Heart left ventricle (tissue), 13 donors: Measurements from ENCODE around the gene ACTN2.
A peak's percentile ranks its signal among the peaks of the same experiment; 100 is the strongest.

Experiments
- CTCF ChIP-seq, 12 donors: fragments of 200-600 bp; sonication (generic) in 4 of 12; IDR thresholded peaks; one replicate each; pipeline versions ENCODE4 v1.5.0 to v1.8.0; 2018 to 2022; ENCODE audit warnings: antibody characterized with exemption in 12 of 12, mild to moderate bottlenecking in 5 of 12
- POLR2A ChIP-seq, 2 donors: fragments of 450-650 bp; IDR thresholded peaks; one replicate each; pipeline ENCODE4 v1.6.1; 2017; ENCODE audit warnings: antibody characterized with exemption in 2 of 2, mild to moderate bottlenecking in 2 of 2, moderate library complexity in 2 of 2
- donor health status: ischemic (EF 13 %, LVEDD 7.1; RV severe dilation, severe dysfunction).
- donor health status: DM: no; HTN: yes; CAD: no.
- donor health status: DM: no; HTN: no; CAD: no.
- donor health status: ischemic (EF 25% LVEDD 6.9; RV normal size, moderate dysfunction).
- donor health status: ischemic (EF 25% LVEDD 5.7; RV mildly dilated, moderate dysfunction).
- donor health status: ischemic (EF 35%, LVEDD 5.7; RV mildly dilated, moderate dysfunction).
- donor health status: nonischemic (EF 11% LVEDD 7.7; RV severe dilation, severe dysfunction).
- donor health status: DM: yes; HTN: yes; CAD: no.
- donor health status: PGD.
- donor health status: ischemic (EF 29% LVEDD 5.4; RV normal size, mild dysfunction).
- donor health status: nonischemic (EF 23%, LVEDD 6.1; RV moderate dilation, normal function).

- TF ChIP-seq POLR2A (IDR thresholded peaks at IDR 0.05) (peak in 1 of 2 donors; percentile 19), CTCF (IDR thresholded peaks at IDR 0.05) (no peak)
Measured at GRCh38 chr1:236700903-236701302, 14.6 kb downstream of the ACTN2 start.
